NK-92 treated with Interleukin-12 subunit alpha and Interleukin-12 subunit beta, amount 100 ng/mL, for 24 hours (cell line): ENCODE results near the gene SS18L1.

ENCODE experiments used
- DNase-seq: peaks from one replicate; lab custom pipeline; 2025; lab: John Stamatoyannopoulos, UW

The SS18L1 gene

DNA sequence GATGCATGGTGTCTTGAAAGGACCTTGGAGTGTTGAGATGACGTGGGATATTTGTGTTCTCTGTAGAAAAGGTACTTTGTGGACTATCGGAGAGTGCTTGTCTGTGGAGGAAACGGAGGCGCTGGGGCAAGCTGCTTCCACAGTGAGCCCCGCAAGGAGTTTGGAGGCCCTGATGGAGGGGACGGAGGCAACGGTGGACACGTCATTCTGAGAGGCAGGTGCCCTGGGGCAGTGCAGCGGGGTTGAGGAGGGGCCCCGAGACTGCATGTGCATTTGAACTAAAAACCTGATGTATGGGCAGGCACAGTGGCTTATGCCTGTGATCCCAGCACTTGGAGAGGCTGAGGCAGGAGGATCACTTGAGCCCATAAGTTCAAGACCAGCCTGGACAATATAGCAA, 52.2 kb downstream of the SS18L1 start:
- no peak for DNase-seq

DNA sequence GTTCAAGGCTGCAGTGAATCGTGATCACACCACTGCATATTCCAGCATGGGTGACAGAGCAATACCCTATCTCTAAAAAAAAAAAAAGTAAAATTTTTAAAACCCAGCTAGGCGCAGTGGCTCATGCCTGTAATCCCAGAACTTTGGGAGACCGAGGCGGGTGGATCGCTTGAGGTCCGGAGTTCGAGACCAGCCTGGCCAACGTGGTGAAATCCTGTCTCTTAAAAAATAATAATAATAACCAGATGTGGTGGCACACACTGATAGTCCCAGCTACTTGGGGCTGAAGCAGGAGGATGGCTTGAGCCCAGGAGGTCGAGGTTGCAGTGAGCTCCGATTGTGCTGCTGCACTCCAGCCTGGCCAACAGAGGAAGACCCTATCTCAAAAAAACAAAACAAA, 52.7 kb downstream of the SS18L1 start:
- no peak for DNase-seq

DNA sequence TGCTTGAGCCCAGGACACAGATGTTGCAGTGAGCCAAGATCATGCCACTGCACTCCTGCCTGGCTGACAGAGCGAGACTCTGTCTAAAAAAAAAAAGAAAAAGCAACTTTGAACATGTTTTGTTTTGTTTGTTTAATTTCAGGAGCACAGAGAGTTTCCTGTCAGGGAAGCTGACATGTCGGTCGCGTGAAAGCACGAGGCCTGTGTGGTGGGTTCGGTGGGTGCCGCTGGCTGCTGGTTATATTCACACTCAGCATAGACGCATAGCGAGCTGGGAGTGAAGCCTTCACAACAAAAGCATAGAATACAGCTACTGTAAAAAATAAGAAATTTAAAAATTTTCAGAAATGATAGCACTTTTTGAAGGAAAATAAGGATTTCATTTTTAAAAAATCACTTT, 53.7 kb downstream of the SS18L1 start:
- no peak for DNase-seq

GRCh38 chr20:62197801-62198200, 54.2 kb downstream of the SS18L1 start:
- no peak for DNase-seq

GRCh38 chr20:62198496-62198895, 54.9 kb downstream of the SS18L1 start:
- DNase-seq: no peak

- DNase-seq: no peak
Measured at GRCh38 chr20:62198931-62199330, 55.4 kb downstream of the SS18L1 start.

DNA sequence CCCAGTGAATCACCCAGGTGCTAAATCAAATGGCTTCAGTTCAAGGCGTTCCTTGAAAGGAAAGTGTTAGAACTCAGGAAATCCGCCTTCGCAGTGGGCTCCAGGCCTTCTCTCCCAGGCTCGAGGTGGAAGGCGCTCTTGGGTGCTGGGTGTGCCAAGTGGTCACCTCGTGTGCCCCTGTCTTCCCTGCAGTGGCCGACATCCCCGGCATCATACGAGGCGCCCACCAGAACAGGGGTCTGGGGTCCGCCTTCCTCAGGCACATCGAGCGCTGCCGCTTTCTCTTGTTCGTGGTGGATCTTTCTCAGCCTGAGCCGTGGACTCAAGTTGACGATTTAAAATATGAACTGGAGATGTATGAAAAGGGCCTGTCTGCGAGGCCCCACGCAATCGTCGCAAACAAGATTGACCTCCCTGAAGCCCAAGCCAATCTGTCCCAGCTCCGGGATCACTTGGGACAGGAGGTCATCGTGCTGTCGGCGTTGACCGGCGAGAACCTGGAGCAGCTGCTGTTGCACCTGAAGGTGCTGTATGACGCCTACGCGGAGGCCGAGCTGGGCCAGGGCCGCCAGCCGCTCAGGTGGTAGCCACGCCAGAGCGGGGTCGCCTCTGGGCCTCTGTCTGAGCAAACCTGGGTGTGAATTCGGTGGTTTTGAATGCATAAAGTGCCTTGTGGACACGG, 57.1 kb downstream of the SS18L1 start:
- DNase-seq: no peak

- no peak for DNase-seq
Measured at GRCh38 chr20:62201173-62202082, 57.9 kb downstream of the SS18L1 start.

GRCh38 chr20:62202083-62202395, 58.5 kb downstream of the SS18L1 start:
- DNase-seq: no peak

GRCh38 chr20:62202676-62203377, 59.3 kb downstream of the SS18L1 start:
- DNase-seq: no peak

- DNase-seq: no peak
Measured at GRCh38 chr20:62203378-62204030, 59.9 kb downstream of the SS18L1 start.

- DNase-seq: no peak
Measured at GRCh38 chr20:62205618-62206387, 62.2 kb downstream of the SS18L1 start.

- DNase-seq: no peak
Measured at GRCh38 chr20:62206388-62206775, 62.8 kb downstream of the SS18L1 start.

DNA sequence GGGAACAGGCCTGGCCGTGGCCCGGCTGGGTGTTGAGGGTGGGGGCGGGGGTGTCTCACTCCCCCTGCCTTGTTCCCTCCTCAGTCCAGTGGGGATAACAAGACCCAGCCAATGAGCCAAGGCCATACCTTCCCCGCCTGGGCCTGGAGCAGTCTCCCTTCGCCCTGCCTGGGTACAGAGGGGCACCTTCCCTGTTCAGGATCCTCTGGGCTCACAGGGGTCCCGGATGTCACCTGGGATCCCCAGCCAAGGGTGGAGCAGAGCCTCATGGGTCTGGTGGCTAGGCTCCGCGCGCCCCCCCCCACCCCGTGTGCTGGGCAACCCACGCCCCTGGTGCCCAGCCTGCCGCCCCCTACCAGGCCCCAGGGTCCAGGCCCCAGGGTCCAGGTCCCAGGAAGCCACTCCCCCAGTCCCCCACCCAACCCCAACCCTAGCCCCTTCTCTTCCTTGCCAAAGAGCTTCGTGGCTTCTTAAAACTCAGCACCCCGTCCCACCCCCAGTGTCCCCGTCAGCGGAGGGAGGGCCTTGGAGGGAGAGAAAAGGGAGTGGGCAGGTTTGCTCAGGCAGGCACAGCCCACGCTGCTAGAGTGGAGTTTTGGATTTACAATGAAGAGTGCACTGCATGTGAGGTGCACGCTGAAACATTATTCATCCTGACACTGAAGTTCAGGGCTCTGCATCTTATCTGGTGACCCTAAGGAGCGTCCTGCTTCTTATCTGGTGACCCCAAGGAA, 64.7 kb downstream of the SS18L1 start:
- no peak for DNase-seq

DNA sequence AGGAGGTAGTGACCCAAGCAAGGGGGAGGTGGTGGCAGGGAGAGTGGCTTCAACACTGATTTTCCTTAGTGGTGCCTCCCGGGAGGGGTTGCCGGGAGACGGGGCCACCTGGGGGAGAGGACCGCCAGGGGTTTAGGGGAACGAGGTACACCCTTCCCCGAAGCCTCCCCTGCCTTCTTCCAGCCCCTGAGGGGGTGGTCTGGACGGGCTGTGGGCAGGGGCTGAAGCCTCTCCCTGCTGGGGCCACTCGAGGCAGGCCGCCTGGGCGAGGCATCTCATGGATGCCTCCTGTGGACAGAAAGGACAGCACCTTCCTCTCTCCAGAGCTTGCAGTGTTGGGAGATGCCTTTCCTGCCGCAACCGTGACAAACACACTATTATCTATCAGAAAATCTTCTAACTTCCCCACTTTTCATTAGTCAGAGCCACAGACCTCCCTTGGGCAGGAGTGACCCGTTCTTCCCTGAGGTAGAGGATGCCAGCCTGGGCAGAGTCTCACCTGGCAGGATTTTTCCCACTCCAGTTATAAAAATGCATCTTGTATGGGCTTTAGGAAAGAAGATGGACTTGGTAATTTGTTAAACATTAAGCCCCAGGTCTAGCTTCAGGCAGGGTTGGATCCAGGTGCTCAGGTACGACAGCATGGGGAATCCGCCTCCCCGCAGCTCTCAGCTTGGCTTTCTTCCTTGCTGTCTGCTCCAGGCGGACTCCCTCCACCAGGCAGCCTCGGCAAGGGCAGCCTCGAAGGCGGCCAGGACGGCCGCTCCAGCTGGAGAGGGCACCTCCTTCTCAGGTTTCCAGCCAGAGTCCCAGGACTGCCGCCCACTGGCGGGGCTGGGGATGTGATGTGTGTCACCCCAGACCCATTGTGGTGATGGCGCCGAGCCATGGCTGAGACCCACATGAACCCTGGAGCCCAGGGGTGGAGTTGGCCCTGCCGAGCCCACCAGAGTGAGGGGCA, 65.5 kb downstream of the SS18L1 start:
- no peak for DNase-seq

DNA sequence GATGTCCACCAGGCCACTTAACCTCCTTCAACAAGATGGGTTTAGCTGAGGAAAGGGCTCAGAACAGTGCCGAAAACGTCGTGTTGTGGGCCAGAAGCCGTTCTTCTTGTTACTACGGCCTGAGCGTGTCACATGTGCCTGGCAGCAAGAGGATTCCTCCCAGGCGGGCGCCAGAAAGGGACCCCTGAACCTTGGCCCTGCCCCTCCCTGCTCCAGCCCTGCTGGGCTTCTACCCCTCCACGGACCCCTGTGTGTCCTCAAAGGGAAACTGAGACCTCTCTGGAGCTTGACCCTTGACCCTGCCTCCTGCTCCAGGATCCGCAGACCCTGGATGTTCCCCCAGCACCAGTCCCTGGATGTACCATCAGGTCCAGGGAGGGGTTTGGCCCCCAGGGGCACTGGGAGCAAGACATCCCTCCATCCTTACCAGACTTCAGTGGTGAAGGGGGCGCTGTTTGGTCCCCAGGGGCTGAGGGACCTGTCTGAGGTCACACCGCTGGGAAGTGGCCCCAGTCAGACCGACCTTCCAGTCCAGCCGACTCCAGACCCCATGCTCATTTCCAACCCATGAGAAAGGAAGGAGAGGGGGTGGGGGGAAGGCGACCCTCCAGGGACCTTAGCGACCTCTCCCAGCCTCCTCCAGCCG, 66.4 kb downstream of the SS18L1 start:
- no peak for DNase-seq

GRCh38 chr20:62210496-62210855, 66.9 kb downstream of the SS18L1 start:
- no peak for DNase-seq

- no peak for DNase-seq
Measured at GRCh38 chr20:62211216-62211615, 67.6 kb downstream of the SS18L1 start.

- DNase-seq: no peak
Measured at GRCh38 chr20:62211769-62212288, 68.3 kb downstream of the SS18L1 start.
